Measurements from ENCODE around the gene CASTOR2.

The CASTOR2 gene

GRCh38 chr7:75040512-75040911 is 76.0 kb downstream of the CASTOR2 start:
- Histone ChIP-seq H3K36me3 (ENCODE audit: insufficient read depth, low read length) (peaks cover 23% of the 10 kb centered on the region), H3K9me3 (replicated peaks; ENCODE audit: low read length) (no peaks in the 10 kb centered on the region), H3K4me1 (ENCODE audit: control insufficient read depth, insufficient read depth, low read length) (peaks cover 3% of the 10 kb centered on the region), H3K4me2 (ENCODE audit: low read length) (no peak overlapping the region), H3K4me3 (ENCODE audit: low read length) (no peak overlapping the region), H3K9ac (ENCODE audit: low read depth, low read length) (no peak overlapping the region), H3K27me3 (ENCODE audit: control insufficient read depth, insufficient read depth, low read length) (no peaks in the 10 kb centered on the region)

- H3K4me2 ChIP-seq (ENCODE audit: low read length): no peak overlapping the region
- no peaks in the 10 kb centered on the region for H3K9me3 ChIP-seq (replicated peaks; ENCODE audit: low read length)
- H3K4me1 ChIP-seq (ENCODE audit: control insufficient read depth, insufficient read depth, low read length): peaks cover 3% of the 10 kb centered on the region
- H3K36me3 ChIP-seq (ENCODE audit: insufficient read depth, low read length): peaks cover 31% of the 10 kb centered on the region
- no peaks in the 10 kb centered on the region for H3K27me3 ChIP-seq (ENCODE audit: control insufficient read depth, insufficient read depth, low read length)
- H3K4me3 ChIP-seq (ENCODE audit: low read length): no peak overlapping the region
- no peak overlapping the region for H3K9ac ChIP-seq (ENCODE audit: low read depth, low read length)
These were observed 77.8 kb downstream of the CASTOR2 start for GRCh38 chr7:75042286-75042685.

- H3K9ac ChIP-seq (ENCODE audit: low read depth, low read length): no peak overlapping the region
- no peak overlapping the region for H3K4me3 ChIP-seq (ENCODE audit: low read length)
- no peaks in the 10 kb centered on the region for H3K9me3 ChIP-seq (replicated peaks; ENCODE audit: low read length)
- no peaks in the 10 kb centered on the region for H3K27me3 ChIP-seq (ENCODE audit: control insufficient read depth, insufficient read depth, low read length)
- H3K4me1 ChIP-seq (ENCODE audit: control insufficient read depth, insufficient read depth, low read length): peaks cover 3% of the 10 kb centered on the region
- H3K36me3 ChIP-seq (ENCODE audit: insufficient read depth, low read length): peaks cover 31% of the 10 kb centered on the region
- H3K4me2 ChIP-seq (ENCODE audit: low read length): no peak overlapping the region
These were observed 78.6 kb downstream of the CASTOR2 start for GRCh38 chr7:75042831-75043703.

GRCh38 chr7:75045881-75046280 is 81.4 kb downstream of the CASTOR2 start:
- Histone ChIP-seq H3K36me3 (ENCODE audit: insufficient read depth, low read length) (peaks cover 46% of the 10 kb centered on the region), H3K27me3 (ENCODE audit: control insufficient read depth, insufficient read depth, low read length) (no peaks in the 10 kb centered on the region), H3K4me2 (ENCODE audit: low read length) (no peak overlapping the region), H3K4me3 (ENCODE audit: low read length) (no peak overlapping the region), H3K9ac (ENCODE audit: low read depth, low read length) (no peak overlapping the region), H3K4me1 (ENCODE audit: control insufficient read depth, insufficient read depth, low read length) (peaks cover 11% of the 10 kb centered on the region), H3K9me3 (replicated peaks; ENCODE audit: low read length) (no peaks in the 10 kb centered on the region)

GRCh38 chr7:75048435-75049379 is 84.2 kb downstream of the CASTOR2 start:
- Histone ChIP-seq H3K36me3 (ENCODE audit: insufficient read depth, low read length) (peaks cover 46% of the 10 kb centered on the region), H3K4me1 (ENCODE audit: control insufficient read depth, insufficient read depth, low read length) (peaks cover 11% of the 10 kb centered on the region), H3K4me2 (ENCODE audit: low read length) (no peak overlapping the region), H3K9me3 (replicated peaks; ENCODE audit: low read length) (no peaks in the 10 kb centered on the region), H3K9ac (ENCODE audit: low read depth, low read length) (no peak overlapping the region), H3K4me3 (ENCODE audit: low read length) (no peak overlapping the region), H3K27me3 (ENCODE audit: control insufficient read depth, insufficient read depth, low read length) (no peaks in the 10 kb centered on the region)

GRCh38 chr7:75049817-75050216 is 85.3 kb downstream of the CASTOR2 start:
- H3K4me2 ChIP-seq (ENCODE audit: low read length): no peak overlapping the region
- H3K9me3 ChIP-seq (replicated peaks; ENCODE audit: low read length): no peaks in the 10 kb centered on the region
- no peak overlapping the region for H3K4me3 ChIP-seq (ENCODE audit: low read length)
- peaks cover 49% of the 10 kb centered on the region for H3K36me3 ChIP-seq (ENCODE audit: insufficient read depth, low read length)
- H3K27me3 ChIP-seq (ENCODE audit: control insufficient read depth, insufficient read depth, low read length): no peaks in the 10 kb centered on the region
- H3K9ac ChIP-seq (ENCODE audit: low read depth, low read length): no peak overlapping the region
- peaks cover 19% of the 10 kb centered on the region for H3K4me1 ChIP-seq (ENCODE audit: control insufficient read depth, insufficient read depth, low read length)

GRCh38 chr7:75050501-75050900 is 86.0 kb downstream of the CASTOR2 start:
- H3K9me3 ChIP-seq (replicated peaks; ENCODE audit: low read length): no peaks in the 10 kb centered on the region
- H3K9ac ChIP-seq (ENCODE audit: low read depth, low read length): no peak overlapping the region
- no peak overlapping the region for H3K4me2 ChIP-seq (ENCODE audit: low read length)
- no peaks in the 10 kb centered on the region for H3K27me3 ChIP-seq (ENCODE audit: control insufficient read depth, insufficient read depth, low read length)
- H3K36me3 ChIP-seq (ENCODE audit: insufficient read depth, low read length): peaks cover 56% of the 10 kb centered on the region
- H3K4me3 ChIP-seq (ENCODE audit: low read length): no peak overlapping the region
- peaks cover 26% of the 10 kb centered on the region for H3K4me1 ChIP-seq (ENCODE audit: control insufficient read depth, insufficient read depth, low read length)

GRCh38 chr7:75054744-75055143 is 90.2 kb downstream of the CASTOR2 start:
- H3K36me3 ChIP-seq (ENCODE audit: insufficient read depth, low read length): peaks cover 64% of the 10 kb centered on the region
- peak overlapping the region; percentile 35 for H3K4me2 ChIP-seq (ENCODE audit: low read length)
- no peak overlapping the region for H3K4me3 ChIP-seq (ENCODE audit: low read length)
- peaks cover 31% of the 10 kb centered on the region for H3K4me1 ChIP-seq (ENCODE audit: control insufficient read depth, insufficient read depth, low read length)
- H3K9ac ChIP-seq (ENCODE audit: low read depth, low read length): peak overlapping the region; percentile 57
- H3K9me3 ChIP-seq (replicated peaks; ENCODE audit: low read length): no peaks in the 10 kb centered on the region
- H3K27me3 ChIP-seq (ENCODE audit: control insufficient read depth, insufficient read depth, low read length): no peaks in the 10 kb centered on the region

- Histone ChIP-seq H3K4me1 (ENCODE audit: control insufficient read depth, insufficient read depth, low read length) (peaks cover 31% of the 10 kb centered on the region), H3K27me3 (ENCODE audit: control insufficient read depth, insufficient read depth, low read length) (no peaks in the 10 kb centered on the region), H3K36me3 (ENCODE audit: insufficient read depth, low read length) (peaks cover 66% of the 10 kb centered on the region), H3K9ac (ENCODE audit: low read depth, low read length) (peak overlapping the region; percentile 57), H3K4me2 (ENCODE audit: low read length) (peak overlapping the region; percentile 35), H3K4me3 (ENCODE audit: low read length) (peak overlapping the region; percentile 21), H3K9me3 (replicated peaks; ENCODE audit: low read length) (no peaks in the 10 kb centered on the region)
These were observed 90.7 kb downstream of the CASTOR2 start for GRCh38 chr7:75055155-75055554.

GRCh38 chr7:75055830-75056772 is 91.6 kb downstream of the CASTOR2 start:
- no peaks in the 10 kb centered on the region for H3K9me3 ChIP-seq (replicated peaks; ENCODE audit: low read length)
- peak overlapping the region; percentile 35 for H3K4me2 ChIP-seq (ENCODE audit: low read length)
- H3K9ac ChIP-seq (ENCODE audit: low read depth, low read length): peak overlapping the region; percentile 57
- H3K27me3 ChIP-seq (ENCODE audit: control insufficient read depth, insufficient read depth, low read length): no peaks in the 10 kb centered on the region
- peak overlapping the region; percentile 21 for H3K4me3 ChIP-seq (ENCODE audit: low read length)
- peaks cover 31% of the 10 kb centered on the region for H3K4me1 ChIP-seq (ENCODE audit: control insufficient read depth, insufficient read depth, low read length)
- peaks cover 66% of the 10 kb centered on the region for H3K36me3 ChIP-seq (ENCODE audit: insufficient read depth, low read length)

Data from skeletal muscle satellite cell (primary cell).